Activated gamma-delta T cell treated with anti-CD3 and anti-CD28 coated beads, Interleukin-2, amount 50 U/mL, for 16 hours (primary cell): ENCODE data around the gene PARN.

ENCODE experiments used
- DNase-seq: peaks from one replicate; pipeline ENCODE4 v3.0.0-alpha.2; 2020; ENCODE audit warnings: low read depth

Gene PARN

GRCh38 chr16:14529010-14529669 lies 100.9 kb downstream of the PARN start:
- peak; percentile 19 for DNase-seq

GRCh38 chr16:14528306-14528705 lies 101.8 kb downstream of the PARN start:
- no peak for DNase-seq

GRCh38 chr16:14527411-14528044 lies 102.5 kb downstream of the PARN start:
- DNase-seq: no peak

DNA sequence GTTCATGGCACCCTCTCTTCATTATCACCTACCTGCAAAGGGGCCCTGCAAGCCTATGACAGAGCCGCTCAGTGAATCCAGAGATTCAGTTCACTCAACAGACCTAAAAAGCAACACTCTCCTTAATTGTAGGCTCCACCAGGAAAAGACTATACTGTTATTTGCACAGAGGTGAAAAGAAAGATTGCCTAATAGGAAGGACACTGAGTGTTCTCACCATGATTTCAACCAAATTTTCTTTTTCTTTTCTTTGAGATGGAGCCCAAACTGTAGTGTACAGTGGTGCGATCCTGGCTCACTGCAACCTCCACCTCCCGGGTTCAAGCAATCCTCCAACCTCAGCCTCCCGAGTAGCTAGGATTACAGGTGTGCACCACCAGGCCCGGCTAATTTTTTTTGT lies 104.5 kb downstream of the PARN start:
- no peak for DNase-seq

- no peak for DNase-seq
Measured at GRCh38 chr16:14524979-14525378, 105.1 kb downstream of the PARN start.

GRCh38 chr16:14523632-14524031 lies 106.4 kb downstream of the PARN start:
- no peak for DNase-seq

DNA sequence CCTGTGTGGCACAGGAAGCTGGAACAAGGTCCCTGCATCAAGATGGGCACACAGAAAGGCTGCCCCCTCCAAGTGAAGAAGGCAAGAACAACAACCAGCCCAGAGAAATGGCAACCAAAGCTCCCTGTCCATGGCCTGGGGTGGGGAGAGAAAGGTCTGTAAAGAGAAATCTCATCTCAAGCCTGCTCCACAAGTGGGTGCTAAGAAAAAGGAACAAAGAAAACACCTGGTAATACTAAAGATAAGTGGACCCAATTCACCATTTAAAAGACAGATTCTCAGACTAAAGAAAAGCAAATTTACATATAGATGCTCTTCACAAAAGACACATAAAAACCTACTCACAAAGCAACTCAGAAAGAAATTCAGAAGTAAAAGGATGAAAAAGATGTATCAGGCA lies 107.4 kb downstream of the PARN start:
- no peak for DNase-seq

DNA sequence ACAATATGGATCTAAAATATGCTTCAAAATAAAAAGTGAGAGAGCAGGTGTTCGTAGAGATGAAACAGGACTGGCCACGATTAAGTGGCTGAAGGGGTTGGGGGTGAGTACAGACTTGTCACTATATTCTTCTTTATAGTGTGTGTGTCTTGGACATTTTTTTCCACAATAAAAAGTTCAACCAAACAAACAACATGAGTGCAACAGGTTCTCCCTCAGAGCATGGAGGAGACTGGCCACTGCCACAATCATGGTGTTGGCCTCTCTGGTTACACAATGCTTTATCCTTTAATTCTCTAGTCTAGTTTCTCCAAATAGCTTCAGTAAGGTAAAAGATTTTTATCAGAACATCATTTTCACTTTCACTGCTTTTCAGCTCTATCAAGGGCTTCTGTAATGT lies 109.3 kb downstream of the PARN start:
- DNase-seq: no peak

- no peak for DNase-seq
Measured at GRCh38 chr16:14514967-14515366, 115.1 kb downstream of the PARN start.

DNA sequence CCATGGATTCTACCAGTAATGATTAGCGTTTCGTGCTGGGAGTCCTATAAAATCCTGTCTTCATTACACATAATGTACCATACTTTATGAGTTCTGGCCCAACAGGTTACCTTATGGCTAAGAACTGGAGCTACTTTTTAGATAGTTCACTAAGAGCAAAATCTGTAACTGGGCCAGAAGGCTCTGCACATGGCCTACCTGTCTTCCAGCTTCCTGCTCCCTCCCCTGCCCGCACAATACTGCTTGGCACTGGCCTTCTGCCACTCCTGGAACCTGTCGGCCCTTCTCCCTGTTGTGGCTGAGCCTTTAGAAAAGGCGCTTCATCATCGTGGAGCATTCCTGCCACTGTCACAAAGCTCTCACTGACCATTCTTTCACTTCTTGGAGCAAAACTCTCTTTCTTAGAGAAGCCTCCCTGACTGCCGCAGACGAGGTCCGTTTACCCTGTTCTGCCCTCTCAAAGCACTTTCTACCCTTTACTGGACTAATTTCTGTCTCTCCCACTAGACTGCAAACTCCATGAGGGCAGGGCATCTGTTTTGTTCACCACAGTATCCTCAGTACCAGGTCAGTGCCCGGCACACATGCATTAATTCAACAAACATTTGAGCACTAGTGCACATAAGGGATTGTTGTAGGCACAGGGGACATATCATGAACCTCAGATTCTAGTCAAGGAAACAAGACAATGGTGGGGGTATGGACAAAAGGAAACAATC lies 116.5 kb downstream of the PARN start:
- no peak for DNase-seq

DNA sequence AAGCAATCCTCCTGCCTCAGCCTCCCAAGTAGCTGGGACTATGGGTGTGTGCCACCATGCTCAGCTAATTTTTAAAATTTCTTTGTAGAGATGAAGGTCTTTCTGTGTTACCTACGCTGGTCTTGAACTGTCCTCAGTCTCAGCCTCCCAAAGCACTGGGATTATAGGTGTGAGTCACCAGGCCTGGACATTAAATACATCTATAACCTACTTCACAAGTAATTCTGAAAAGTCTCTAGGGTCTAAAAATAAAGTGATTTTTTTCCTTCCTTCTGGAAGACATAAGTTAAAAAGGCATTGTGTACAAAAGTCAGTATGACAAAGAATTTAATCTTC lies 118.3 kb downstream of the PARN start:
- DNase-seq: no peak

DNA sequence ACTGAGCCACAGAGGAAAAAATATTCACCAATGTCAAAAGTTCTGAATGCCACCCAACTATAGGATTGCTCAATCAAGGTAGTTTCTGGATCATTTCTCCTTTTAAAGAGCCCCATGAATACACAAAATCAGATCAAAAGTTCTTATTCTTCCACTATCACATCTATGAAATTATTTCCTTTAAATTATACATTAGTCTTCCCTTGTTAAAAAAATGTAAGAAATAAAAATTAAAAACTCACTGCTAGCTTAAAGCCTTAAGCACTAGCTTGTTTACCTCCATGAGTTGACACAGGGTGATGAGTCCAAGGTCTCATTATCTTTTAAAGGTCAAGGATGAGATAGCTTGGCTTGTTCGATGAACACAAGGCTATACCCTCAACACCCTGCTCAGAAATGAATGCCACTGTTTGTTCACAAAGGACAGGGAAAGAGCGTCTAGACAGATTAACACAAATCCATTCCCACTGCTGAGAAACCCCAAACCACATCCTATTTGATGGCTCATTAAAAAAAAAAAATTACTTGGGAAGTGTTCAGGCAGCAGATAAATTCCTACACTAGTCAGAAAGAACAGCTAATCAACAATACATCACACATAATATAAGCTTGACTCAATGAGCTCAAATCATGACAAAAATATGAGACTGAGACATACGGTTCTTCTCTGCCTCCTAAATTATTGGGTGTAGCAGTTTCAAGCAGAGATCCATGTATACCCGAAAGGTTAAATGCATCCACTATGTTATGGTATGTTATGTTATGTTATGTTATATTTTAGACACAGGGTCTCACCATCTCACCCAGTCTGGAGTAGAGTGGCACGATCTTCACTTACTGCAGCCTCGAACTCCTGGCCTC lies 118.9 kb downstream of the PARN start:
- DNase-seq: no peak

DNA sequence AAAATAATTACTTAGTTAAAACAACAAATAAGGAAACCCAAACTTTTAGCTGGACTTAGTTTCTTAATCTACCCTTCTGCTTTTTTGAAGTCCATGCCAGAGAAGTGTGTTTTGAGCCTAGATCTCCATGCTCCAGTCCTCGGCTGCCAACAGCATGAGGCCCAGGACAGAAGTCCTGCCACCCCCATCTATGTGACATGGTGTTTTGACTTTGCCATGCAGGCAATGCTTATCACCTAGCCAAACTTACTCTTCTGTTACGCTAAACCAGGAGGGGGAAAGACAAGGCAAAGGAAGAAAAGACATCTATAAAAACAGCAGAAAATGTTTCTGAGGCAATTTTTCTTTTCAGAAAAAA lies 119.5 kb downstream of the PARN start:
- DNase-seq: no peak

DNA sequence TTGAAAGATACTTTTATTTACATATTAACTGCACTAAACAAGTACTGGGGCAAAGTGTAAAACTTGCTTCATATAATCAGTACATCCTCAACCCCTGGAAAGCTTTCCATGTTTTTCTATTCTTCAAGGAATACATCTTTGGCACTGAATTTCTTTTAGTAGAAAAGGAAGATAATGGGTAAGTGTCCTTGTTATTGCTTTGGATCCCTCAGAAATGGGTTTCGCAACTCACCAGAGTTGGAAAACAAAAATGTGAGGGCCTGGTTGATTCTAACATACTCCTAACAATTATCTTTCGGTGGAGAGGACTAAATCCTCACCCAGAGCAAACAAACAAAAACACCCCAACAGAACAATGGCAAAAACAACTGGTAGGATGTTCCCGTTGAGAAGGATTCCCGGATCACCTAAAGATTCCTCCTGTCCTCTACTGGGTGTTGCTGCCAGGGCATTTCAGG lies 120.4 kb downstream of the PARN start:
- no peak for DNase-seq

GRCh38 chr16:14509055-14509454 lies 121.0 kb downstream of the PARN start:
- no peak for DNase-seq

DNA sequence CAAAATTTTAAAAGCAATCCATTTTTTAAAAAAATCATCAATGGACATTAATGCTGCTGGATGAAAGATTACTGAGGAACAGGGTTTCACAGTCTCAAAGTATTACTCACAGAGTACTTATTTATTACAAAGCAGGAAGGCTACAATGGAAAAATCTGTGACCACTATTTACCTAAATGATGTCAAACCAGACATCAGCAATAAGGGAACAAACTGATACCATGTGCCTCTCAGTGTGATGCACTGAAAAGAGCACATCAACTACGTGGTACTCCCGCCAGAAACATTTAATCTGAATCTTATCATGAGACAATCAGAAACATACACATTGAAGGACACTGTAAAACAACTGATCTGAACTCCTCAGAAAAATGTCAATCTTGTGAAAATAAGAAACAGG lies 124.2 kb downstream of the PARN start:
- DNase-seq: no peak

GRCh38 chr16:14502932-14503741 lies 126.9 kb downstream of the PARN start:
- no peak for DNase-seq

DNA sequence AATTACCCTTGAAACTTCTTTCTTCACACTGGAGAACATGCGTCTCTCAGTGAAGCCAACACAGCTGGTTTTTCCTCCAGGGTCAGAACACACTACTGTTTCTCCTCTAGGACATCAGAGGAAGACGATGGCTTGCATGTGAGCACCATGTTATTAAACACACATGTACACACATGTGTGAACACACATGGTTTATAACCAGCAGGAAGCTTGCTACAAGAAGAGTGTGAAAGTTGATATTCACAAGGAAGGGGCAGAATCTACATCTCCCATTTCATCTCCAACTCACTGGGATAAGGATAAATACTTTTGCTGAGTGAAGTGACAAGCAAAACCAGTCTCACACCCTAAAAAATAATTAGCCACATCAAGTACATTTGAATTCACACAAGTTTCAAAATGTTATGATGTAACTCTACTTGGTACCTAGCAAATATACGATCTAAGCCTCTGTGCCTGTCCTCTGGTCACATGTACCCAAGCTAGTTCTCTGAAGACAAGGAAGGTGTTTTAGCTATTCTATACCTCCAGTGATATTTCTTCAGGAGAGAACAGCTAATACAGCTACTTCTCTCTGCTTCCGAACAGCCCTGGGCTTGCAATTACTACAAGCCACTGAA lies 127.7 kb downstream of the PARN start:
- no peak for DNase-seq

- DNase-seq: no peak
Measured at GRCh38 chr16:14501331-14502255, 128.5 kb downstream of the PARN start.

- no peak for DNase-seq
Measured at GRCh38 chr16:14500791-14501190, 129.3 kb downstream of the PARN start.
